ENCODE measurements around the gene SDHC. TPM values are rescaled to one million over a fixed set of nuclear protein-coding genes. Genes with fewer than 3 reads are reported as not detected.

The SDHC gene
- total and polyA plus RNA-seq, 2 of the 8 experiments (the other 6 are each of a cell fraction or from before 2014, with no cell fraction given): 224 to 305 TPM

- TF ChIP-seq CHD7 (IDR thresholded peaks at IDR 0.05; ENCODE audit: insufficient replicate concordance, low read length) (no peak), SP1 (IDR thresholded peaks at IDR 0.05; ENCODE audit: low read depth, low read length) (no peak), FOSL1 (IDR thresholded peaks at IDR 0.05; ENCODE audit: insufficient read depth, low read depth, low read length) (no peak), SRF (IDR thresholded peaks at IDR 0.05; ENCODE audit: low read depth, low read length) (no peak), E2F6 (IDR thresholded peaks at IDR 0.05) (no peak), SUZ12 (IDR thresholded peaks at IDR 0.05; ENCODE audit: low read length) (no peak), NRF1 (IDR thresholded peaks at IDR 0.05; ENCODE audit: low read depth, low read length) (no peak), HDAC6 (IDR thresholded peaks at IDR 0.05; ENCODE audit: low read depth, low read length) (no peak), EZH2 (IDR thresholded peaks at IDR 0.05; ENCODE audit: low read depth, low read length, severe bottlenecking) (no peak), POLR2AphosphoS5 (IDR thresholded peaks at IDR 0.05; ENCODE audit: low read depth, low read length) (no peak), CBX8 (IDR thresholded peaks at IDR 0.05; ENCODE audit: borderline replicate concordance, low read depth, low read length) (no peak), SIX5 (IDR thresholded peaks at IDR 0.05; ENCODE audit: low read depth, low read length) (no peak)
These were observed 28.0 kb downstream of the SDHC start (continued) for GRCh38 chr1:161342177-161342576.

All from H1 (cell line).